ENCODE results near the gene KIAA1755.

DNA sequence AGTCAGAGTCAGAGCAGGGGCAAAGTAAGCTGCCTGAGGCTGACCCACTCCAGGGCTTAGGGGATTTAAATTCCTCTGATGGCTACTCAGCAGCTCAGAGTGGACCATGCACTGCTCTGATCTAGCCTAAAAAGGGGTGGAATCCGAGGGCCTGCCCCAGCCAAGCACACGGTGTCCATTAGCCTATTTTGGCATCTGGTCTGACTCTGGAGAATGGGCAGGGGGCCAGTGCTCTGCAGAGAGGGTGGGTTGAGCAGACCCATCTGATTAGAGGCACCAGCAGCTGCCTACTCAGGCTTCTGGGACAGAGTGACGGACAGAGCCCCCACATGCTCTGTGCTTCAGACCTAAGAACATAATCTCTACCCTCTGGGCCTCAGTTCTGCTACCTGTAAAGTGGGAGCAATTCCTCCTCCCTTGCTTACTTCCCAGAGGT is 69.6 kb downstream of the KIAA1755 start:
- no peak for TF ChIP-seq CTCF (IDR thresholded peaks at IDR 0.05)
- no peak for TF ChIP-seq POLR2A (IDR thresholded peaks at IDR 0.05)

All from heart left ventricle (tissue), 13 donors.